CD14-positive monocyte (primary cell): ENCODE data around the gene MUC7. TPM values are rescaled to one million over a fixed set of nuclear protein-coding genes. Genes with fewer than 3 reads are reported as not detected.

Experiments
- DNase-seq, 3 donors: peaks; one replicate each; pipeline ENCODE4 v3.0.0-alpha.2; 2011 to 2022
- H2AFZ ChIP-seq: 2 replicates; pipeline ENCODE4 v1.6.0; 2012; ENCODE audit warnings: mild to moderate bottlenecking, low read depth, low read length, inconsistent platforms; ENCODE audit not compliant: insufficient read depth, poor library complexity, severe bottlenecking
- H3K27ac ChIP-seq, 2 donors: 1 replicate in 1 of 2; 2 replicates in 1 of 2; pipeline ENCODE4 v1.5.1; 2012 to 2013; ENCODE audit warnings: low read length in 2 of 2, control low read depth in 1 of 2, inconsistent platforms in 1 of 2, low read depth in 1 of 2, mild to moderate bottlenecking in 1 of 2
- H3K27me3 ChIP-seq, 2 donors: one replicate each; pipeline versions ENCODE4 v1.6.0 to v1.6.1; 2011 to 2013; ENCODE audit warnings: low read length in 2 of 2; ENCODE audit not compliant: control insufficient read depth in 2 of 2, insufficient read depth in 2 of 2
- H3K36me3 ChIP-seq, 2 donors: replicated peaks in 1 of 2; 1 replicate in 1 of 2; 2 replicates in 1 of 2; pipeline versions ENCODE4 v1.5.1 to v1.6.1; 2012 to 2013; ENCODE audit warnings: low read length in 2 of 2, control low read depth in 1 of 2, inconsistent platforms in 1 of 2, mild to moderate bottlenecking in 1 of 2; ENCODE audit not compliant: insufficient read depth in 2 of 2, control insufficient read depth in 1 of 2
- H3K4me1 ChIP-seq, 2 donors: 1 replicate in 1 of 2; 2 replicates in 1 of 2; pipeline versions ENCODE4 v1.5.1 to v1.6.1; 2012 to 2013; ENCODE audit warnings: low read length in 2 of 2, control low read depth in 1 of 2, inconsistent platforms in 1 of 2, mild to moderate bottlenecking in 1 of 2, moderate library complexity in 1 of 2; ENCODE audit not compliant: insufficient read depth in 2 of 2, control insufficient read depth in 1 of 2
- H3K4me2 ChIP-seq: replicated peaks from 2 replicates; pipeline ENCODE3; 2012; ENCODE audit warnings: low read length, moderate library complexity, mild to moderate bottlenecking; ENCODE audit not compliant: poor library complexity, severe bottlenecking; ENCODE audit errors: extremely low read depth
- H3K4me3 ChIP-seq, 3 experiments: fragments of 200-600 bp in 1 of 3; sonication (generic) in 1 of 3; replicated peaks in 1 of 3; 1 replicate in 2 of 3; 2 replicates in 1 of 3; pipeline ENCODE4 v1.5.1; 2011 to 2013; ENCODE audit warnings: low read length in 3 of 3, mild to moderate bottlenecking in 3 of 3, control low read depth in 2 of 3, low read depth in 2 of 3, inconsistent platforms in 1 of 3, moderate library complexity in 1 of 3
- H3K79me2 ChIP-seq: 2 replicates; pipeline ENCODE4 v1.6.0; 2012; ENCODE audit warnings: mild to moderate bottlenecking, control low read depth, inconsistent platforms, low read length, moderate library complexity; ENCODE audit not compliant: insufficient read depth
- H3K9ac ChIP-seq: 2 replicates; pipeline ENCODE4 v1.6.0; 2017; ENCODE audit warnings: low read length, mild to moderate bottlenecking; ENCODE audit not compliant: insufficient read depth, poor library complexity, severe bottlenecking
- H3K9me3 ChIP-seq, 2 donors: replicated peaks in 1 of 2; 1 replicate in 1 of 2; 2 replicates in 1 of 2; pipeline versions ENCODE4 v1.5.1 to v1.6.1; 2012 to 2013; ENCODE audit warnings: low read length in 2 of 2, control low read depth in 1 of 2; ENCODE audit not compliant: control insufficient read depth in 1 of 2, insufficient read depth in 1 of 2
- H4K20me1 ChIP-seq: 2 replicates; pipeline ENCODE4 v1.6.0; 2012; ENCODE audit warnings: mild to moderate bottlenecking, low read length, control low read depth, moderate library complexity; ENCODE audit not compliant: insufficient read depth
- H3K27ac Mint-ChIP-seq, 7 donors: one replicate each; pipeline ENCODE4 v1.8.0; 2020; ENCODE audit warnings: mild to moderate bottlenecking in 7 of 7, mixed read lengths in 7 of 7, moderate library complexity in 6 of 7, inconsistent platforms in 2 of 7
- H3K27me3 Mint-ChIP-seq, 3 donors: one replicate each; pipeline ENCODE4 v1.8.0; 2021 to 2022; ENCODE audit warnings: low read depth in 3 of 3, mild to moderate bottlenecking in 3 of 3, mixed read lengths in 3 of 3, moderate library complexity in 3 of 3, inconsistent platforms in 1 of 3
- H3K36me3 Mint-ChIP-seq, 2 donors: one replicate each; pipeline ENCODE4 v1.8.0; 2020; ENCODE audit warnings: mixed read lengths in 2 of 2, inconsistent platforms in 1 of 2, mild to moderate bottlenecking in 1 of 2
- H3K4me1 Mint-ChIP-seq: one replicate; pipeline ENCODE4 v1.8.0; 2020; ENCODE audit warnings: mild to moderate bottlenecking, mixed read lengths
- H3K4me3 Mint-ChIP-seq, 2 donors: one replicate each; pipeline ENCODE4 v1.8.0; 2020; ENCODE audit warnings: mild to moderate bottlenecking in 2 of 2, mixed read lengths in 2 of 2, moderate library complexity in 1 of 2
- H3K9me3 Mint-ChIP-seq, 7 donors: one replicate each; pipeline ENCODE4 v1.8.0; 2020 to 2022; ENCODE audit warnings: mixed read lengths in 7 of 7, mild to moderate bottlenecking in 6 of 7, moderate library complexity in 6 of 7, inconsistent platforms in 2 of 7
- WGBS: methylation state at CpG from one replicate; pipeline ENCODE4 v1.1.5; 2013; ENCODE audit warnings: missing lambda C conversion rate; ENCODE audit not compliant: insufficient coverage; 5-methylcytosine and 5-hydroxymethylcytosine counted together
- intact Hi-C, 2 donors: fragments of 100-400 bp; cut with micrococcal nuclease; formaldehyde crosslinking; loops; one replicate each; pipeline versions ENCODE4 v1.15.0 to v1.15.1; 2023
- polyA plus RNA-seq, 3 donors: library from polyadenylated mRNA; depleted of rRNA in 1 of 3; unstranded in 2 of 3; stranded (reverse) in 1 of 3; fragments of 300-500 nt in 2 of 3; fragments of >200 nt in 1 of 3; fragmentation: Illumina TruSeq in 2 of 3; gene quantifications; 1 replicate in 2 of 3; 2 replicates in 1 of 3; pipeline ENCODE4 v1.2.3, GENCODE V29; 2012 to 2021
- TF ChIP-seq, protein P1 (sequence below): fragments of 200-600 bp; IDR thresholded peaks from one replicate; pipeline ENCODE4 v1.8.0; 2022; ENCODE audit warnings: antibody characterized with exemption, mild to moderate bottlenecking

The MUC7 gene
- polyA plus RNA-seq, 3 donors: not detected

GRCh38 chr4:70442474-70442873 is 29.5 kb upstream of the MUC7 start:
- H3K27ac Mint-ChIP-seq: no peak overlapping the region
- Histone ChIP-seq H3K79me2 (no peaks in the 10 kb centered on the region), H3K9me3 (peaks cover 1 to 2% of the 10 kb centered on the region in 2 donors), H3K27ac (no peak overlapping the region), H2AFZ (no peak overlapping the region), H3K9ac (no peak overlapping the region), H3K4me1 (no peaks in the 10 kb centered on the region), H4K20me1 (no peaks in the 10 kb centered on the region), H3K36me3 (no peaks in the 10 kb centered on the region), H3K27me3 (no peaks in the 10 kb centered on the region), H3K4me2 (no peak overlapping the region), H3K4me3 (no peak overlapping the region)
- H3K36me3 Mint-ChIP-seq: no peaks in the 10 kb centered on the region
- peaks cover 0 to 2% (median 0%) of the 10 kb centered on the region in 7 donors for H3K9me3 Mint-ChIP-seq
- no peak for DNase-seq
- H3K27me3 Mint-ChIP-seq: peaks cover 0 to 3% (median 0%) of the 10 kb centered on the region in 3 donors
- no peaks in the 10 kb centered on the region for H3K4me1 Mint-ChIP-seq
- intact Hi-C loops: no loop called here
- TF ChIP-seq, protein P1, sequence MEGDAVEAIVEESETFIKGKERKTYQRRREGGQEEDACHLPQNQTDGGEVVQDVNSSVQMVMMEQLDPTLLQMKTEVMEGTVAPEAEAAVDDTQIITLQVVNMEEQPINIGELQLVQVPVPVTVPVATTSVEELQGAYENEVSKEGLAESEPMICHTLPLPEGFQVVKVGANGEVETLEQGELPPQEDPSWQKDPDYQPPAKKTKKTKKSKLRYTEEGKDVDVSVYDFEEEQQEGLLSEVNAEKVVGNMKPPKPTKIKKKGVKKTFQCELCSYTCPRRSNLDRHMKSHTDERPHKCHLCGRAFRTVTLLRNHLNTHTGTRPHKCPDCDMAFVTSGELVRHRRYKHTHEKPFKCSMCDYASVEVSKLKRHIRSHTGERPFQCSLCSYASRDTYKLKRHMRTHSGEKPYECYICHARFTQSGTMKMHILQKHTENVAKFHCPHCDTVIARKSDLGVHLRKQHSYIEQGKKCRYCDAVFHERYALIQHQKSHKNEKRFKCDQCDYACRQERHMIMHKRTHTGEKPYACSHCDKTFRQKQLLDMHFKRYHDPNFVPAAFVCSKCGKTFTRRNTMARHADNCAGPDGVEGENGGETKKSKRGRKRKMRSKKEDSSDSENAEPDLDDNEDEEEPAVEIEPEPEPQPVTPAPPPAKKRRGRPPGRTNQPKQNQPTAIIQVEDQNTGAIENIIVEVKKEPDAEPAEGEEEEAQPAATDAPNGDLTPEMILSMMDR: no peak
- H3K4me3 Mint-ChIP-seq: no peak overlapping the region

- H3K27me3 ChIP-seq: no peaks in the 10 kb centered on the region
- H3K27ac ChIP-seq: no peak overlapping the region
- no peaks in the 10 kb centered on the region for H3K36me3 Mint-ChIP-seq
- H3K4me3 ChIP-seq: no peak overlapping the region
- H3K79me2 ChIP-seq: no peaks in the 10 kb centered on the region
- H3K36me3 ChIP-seq: no peaks in the 10 kb centered on the region
- H3K27ac Mint-ChIP-seq: no peak overlapping the region
- H3K4me1 ChIP-seq: no peaks in the 10 kb centered on the region
- H2AFZ ChIP-seq: no peak overlapping the region
- no peak overlapping the region for H3K9ac ChIP-seq
- peaks cover 0 to 3% (median 0%) of the 10 kb centered on the region in 3 donors for H3K27me3 Mint-ChIP-seq
- DNase-seq: no peak
- intact Hi-C loops: no loop called here
- H3K4me1 Mint-ChIP-seq: no peaks in the 10 kb centered on the region
- peaks cover 0 to 2% (median 0%) of the 10 kb centered on the region in 7 donors for H3K9me3 Mint-ChIP-seq
- TF ChIP-seq, protein P1: no peak
- H3K9me3 ChIP-seq: no peaks in the 10 kb centered on the region
- H3K4me2 ChIP-seq: no peak overlapping the region
- no peak overlapping the region for H3K4me3 Mint-ChIP-seq
- 90% methylated on average over 4 of the region's 5 CpGs for WGBS
- no peaks in the 10 kb centered on the region for H4K20me1 ChIP-seq
Measured at GRCh38 chr4:70443329-70443728, 28.7 kb upstream of the MUC7 start.
